ENCODE results near the gene GLDN.

GRCh38 chr15:51387699-51388041, 46.2 kb downstream of the GLDN start:
- TF ChIP-seq CTCF (IDR thresholded peaks at IDR 0.05) = no peak
- no peak for TF ChIP-seq ZFX (IDR thresholded peaks at IDR 0.05; ENCODE audit: borderline replicate concordance)

All from 22Rv1 (cell line).